22Rv1 (cell line): ENCODE measurements around the gene RPL23.

Experiments used
- H3K27ac ChIP-seq: fragments of 450-650 bp; 2 replicates; pipeline ENCODE4 v1.5.1; 2017
- CTCF ChIP-seq: fragments of 450-650 bp; IDR thresholded peaks from 2 replicates; pipeline ENCODE4 v1.5.1; 2017; ENCODE audit warnings: mild to moderate bottlenecking
- ZFX ChIP-seq: fragments of 450-650 bp; IDR thresholded peaks from 2 replicates; pipeline ENCODE4 v1.6.1; 2017; ENCODE audit warnings: antibody characterized with exemption, borderline replicate concordance

RPL23 gene

GRCh38 chr17:38844261-38844757, 9.2 kb downstream of the RPL23 start:
- peak overlapping the region; percentile 66 for H3K27ac ChIP-seq
- TF ChIP-seq ZFX (no peak), CTCF (no peak)

- TF ChIP-seq CTCF (no peak), ZFX (no peak)
- peak overlapping the region; percentile 94 for H3K27ac ChIP-seq
Measured at GRCh38 chr17:38825762-38826247, 27.7 kb downstream of the RPL23 start.

- H3K27ac ChIP-seq: peak within 1 kb of the TSS; percentile 94
- TF ChIP-seq ZFX (no peak), CTCF (no peak)
Measured at GRCh38 chr17:38824899-38825761, 28.4 kb downstream of the RPL23 start, which contains the start of gene CWC25. CWC25 (minus strand) TSS chr17:38825321; CDS start chr17:38825183, 138 bp downstream.

- TF ChIP-seq CTCF (0 out of 2 replicates have a peak, but pooled peaks have one; percentile 7), ZFX (no peak)
- H3K27ac ChIP-seq: no peak overlapping the region
Measured at GRCh38 chr17:38815576-38816193, 37.8 kb downstream of the RPL23 start.

- TF ChIP-seq CTCF: no peak
- TF ChIP-seq ZFX: no peak
- no peak overlapping the region for H3K27ac ChIP-seq
Measured at GRCh38 chr17:38809828-38810227, 43.7 kb downstream of the RPL23 start.

GRCh38 chr17:38800237-38800760, 53.2 kb downstream of the RPL23 start:
- TF ChIP-seq ZFX (no peak), CTCF (no peak)
- peak overlapping the region; percentile 96 for H3K27ac ChIP-seq
